ENCODE measurements around the gene FAM20B.
"Not testable (repeated sequence)": the region's sequence is repeated elsewhere in the genome, so short reads cannot be mapped to it uniquely, and the experiment has no call there.

FAM20B gene

DNA sequence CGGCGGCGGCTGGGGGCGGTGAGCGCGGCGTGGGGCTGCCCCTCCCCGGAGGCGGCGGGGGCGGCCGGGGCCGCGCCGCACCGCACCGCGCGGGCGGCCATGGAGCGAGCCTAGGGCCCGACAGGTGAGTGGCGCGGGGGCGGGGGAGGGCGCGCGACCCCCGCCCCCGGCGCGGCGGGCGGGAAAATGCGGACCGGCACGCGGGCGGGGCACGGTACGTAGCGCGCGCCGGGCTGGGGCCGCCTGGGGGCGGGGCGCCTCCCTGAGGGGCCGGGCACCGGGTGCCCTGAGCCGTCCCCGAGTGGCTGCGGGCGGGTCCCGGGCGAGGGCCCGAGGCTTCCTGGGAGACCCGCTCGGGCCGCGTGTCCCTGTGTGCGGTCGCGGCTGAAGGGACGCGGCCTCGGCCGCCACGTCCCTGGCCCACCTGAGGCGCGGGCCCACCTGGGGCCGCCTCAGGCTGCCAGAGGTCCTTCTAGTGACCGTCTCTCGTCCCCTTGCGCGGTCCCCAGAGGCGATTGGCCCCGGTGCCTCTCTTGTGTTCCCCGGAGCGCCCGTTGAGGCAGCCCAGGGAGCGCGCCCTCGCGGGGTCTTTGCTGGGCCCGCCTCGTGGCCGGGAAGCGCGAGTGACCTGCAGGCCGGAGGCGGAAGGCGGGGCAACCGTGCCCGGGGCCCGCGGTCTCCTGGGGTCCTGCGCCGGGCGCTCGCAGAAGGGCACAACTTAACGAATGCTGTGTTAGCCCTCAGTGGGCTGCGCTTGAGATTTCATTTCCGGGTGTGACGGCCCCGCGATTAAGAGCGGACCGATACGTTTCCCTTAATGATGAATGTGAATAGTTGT, 500 bp downstream of the FAM20B start:
- DNase-seq = peak; percentile 77

DNA sequence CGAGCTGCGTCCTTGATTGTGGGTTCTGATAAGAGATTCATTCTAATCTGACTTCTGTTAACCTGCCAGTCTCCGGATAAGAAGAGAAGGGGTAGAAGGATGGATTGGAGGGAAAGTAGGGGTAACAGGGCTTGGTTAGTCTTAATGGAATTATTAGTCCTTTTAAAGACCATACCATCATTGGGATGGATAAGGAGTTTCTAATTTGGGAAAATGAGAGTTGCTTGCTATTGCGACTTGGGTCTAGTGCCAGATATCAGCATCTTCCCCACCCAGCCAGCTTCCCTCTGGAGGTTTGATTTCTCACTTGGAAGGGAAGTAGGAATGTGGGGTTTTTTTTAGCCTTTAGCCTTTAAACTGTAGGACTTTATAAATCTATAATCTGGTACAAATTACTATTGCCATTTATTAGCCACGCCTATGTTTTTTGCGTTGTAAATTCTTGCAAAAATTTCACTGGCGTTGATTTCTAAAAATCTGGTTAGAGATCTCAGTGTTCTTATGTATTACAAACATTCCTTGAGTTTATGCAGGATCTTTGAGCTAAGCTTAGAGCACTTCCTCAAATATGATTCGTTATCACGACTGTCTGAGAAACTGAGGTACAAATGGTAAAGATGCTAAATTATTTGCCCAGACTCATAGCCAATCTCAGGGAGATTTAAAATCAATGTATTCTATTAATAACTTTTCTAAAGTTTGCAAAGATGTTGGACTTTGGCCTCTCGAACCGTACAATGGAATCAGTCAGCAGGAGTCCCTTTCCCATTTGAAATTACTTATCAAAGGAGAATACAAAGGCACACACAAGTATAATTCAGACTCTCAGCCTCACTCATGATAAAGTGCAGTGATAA, 1.3 kb downstream of the FAM20B start:
- DNase-seq = no peak

GRCh38 chr1:179029321-179029759, 3.6 kb downstream of the FAM20B start:
- DNase-seq = peak; percentile 25

DNA sequence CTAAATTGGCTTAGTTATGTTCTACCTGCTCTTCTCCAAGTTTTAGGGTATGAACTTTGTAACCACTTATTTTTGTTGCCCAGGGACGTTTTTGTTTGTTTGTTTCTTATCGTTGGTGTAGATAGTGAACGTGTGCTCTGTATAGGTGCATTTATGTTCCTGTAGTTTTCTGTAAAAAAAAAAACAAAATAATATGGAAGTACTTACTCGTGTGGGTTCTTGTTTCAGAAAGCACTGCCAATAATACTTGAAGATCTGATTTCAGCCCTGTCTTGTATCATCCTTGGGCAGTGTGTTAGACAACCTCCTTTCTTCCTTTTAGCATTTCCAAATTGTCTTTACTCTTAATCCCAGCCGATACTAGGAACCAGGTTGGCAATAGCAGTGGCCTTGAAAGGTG, 4.4 kb downstream of the FAM20B start:
- no peak for DNase-seq

DNA sequence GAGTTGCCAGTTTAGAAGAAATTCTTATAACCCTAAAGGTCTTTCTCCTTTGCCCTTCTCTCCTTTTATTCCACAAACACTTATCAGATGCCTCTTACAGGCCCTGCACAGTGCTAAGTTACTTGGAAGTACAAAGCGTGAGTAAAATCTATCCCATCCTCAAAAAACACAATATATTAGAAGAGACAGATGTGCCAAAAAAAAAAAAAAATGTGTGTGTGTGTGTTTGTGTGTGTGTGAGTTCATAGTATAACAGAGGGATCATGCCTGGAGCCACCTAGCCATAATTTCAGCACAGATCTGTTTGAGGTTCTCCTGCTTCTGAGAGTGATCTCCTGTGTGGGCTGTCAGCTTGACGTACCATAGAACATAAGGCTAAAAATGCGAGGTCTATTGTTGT, 5.0 kb downstream of the FAM20B start:
- DNase-seq = no peak

DNA sequence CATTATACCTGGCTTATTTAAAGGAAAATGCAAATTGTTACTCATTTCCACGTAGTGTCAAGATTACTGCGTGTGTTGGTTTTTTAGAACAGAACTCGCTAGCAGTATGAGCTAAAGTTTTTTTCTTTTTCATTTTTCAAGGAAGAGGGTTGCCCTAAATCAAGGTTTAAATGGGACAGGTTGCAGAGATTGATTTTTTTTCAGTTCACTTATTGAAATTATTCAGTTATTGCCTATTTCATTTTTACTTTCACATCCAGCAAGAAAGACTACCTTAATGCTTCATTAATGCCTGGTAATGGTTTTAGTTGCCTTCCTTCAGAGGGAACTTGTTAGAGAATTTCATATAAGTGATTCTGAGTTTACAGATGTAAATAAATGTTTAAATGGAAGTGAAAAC, 5.6 kb downstream of the FAM20B start:
- no peak for DNase-seq

GRCh38 chr1:179031855-179032513, 6.3 kb downstream of the FAM20B start:
- DNase-seq = no peak

DNA sequence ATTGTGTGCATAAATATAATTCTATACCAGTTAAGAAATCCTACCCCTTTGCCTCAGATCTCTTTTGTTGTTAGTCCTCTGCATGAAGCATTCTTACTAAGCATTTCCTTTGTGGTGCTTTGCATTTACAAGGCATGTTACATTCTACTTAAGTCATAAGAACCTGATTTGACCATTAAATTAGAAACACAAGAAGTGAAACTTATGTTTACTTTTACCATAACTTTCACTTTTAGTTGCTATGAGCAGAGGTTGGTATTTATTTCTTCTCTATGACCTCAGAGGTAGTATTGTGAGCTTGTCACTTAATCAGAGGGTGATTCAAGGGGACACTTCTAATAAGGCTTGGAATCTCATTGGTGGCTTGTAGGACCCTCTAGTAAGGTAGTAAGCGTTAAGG, 9.0 kb downstream of the FAM20B start:
- peak; percentile 79 for DNase-seq

- peak; percentile 78 for DNase-seq
Observed at GRCh38 chr1:179036844-179037465, 11.3 kb downstream of the FAM20B start.

DNA sequence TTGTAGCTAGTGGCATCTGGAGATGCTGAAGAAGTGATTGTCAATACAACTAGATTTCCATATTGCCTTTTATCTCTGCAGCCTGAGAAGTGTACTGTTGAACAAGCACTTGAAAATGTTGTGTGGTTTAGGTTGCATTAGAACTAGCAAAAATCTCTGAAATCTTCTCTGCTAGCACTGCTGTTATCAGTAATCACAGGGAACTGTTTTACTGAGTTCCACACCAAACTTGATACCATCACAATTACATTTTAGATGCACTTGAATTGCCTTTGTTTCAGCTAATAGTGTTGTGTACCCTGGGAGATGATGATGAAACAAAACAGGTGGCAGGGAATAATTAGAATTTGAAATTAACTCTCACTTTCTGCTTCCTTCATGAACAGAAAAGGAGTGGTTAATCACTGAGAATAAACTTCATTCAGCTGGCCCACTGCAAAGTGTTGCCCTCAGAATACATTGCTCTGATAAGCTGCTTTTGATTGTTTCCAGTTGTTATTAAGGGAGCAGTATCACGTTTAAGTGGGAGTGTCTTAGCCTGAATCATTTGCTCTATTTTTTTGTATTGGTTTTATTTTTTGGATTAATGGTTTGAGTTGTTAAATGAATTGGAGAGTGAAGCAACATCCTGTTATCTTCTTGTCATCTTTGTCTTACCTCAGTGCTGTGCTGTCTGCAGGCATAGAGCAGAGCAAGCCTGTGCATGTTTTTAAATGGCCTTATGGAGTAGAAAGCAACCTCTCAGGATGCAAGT, 13.0 kb downstream of the FAM20B start:
- peak; percentile 41 for DNase-seq

GRCh38 chr1:179039502-179040174, 13.9 kb downstream of the FAM20B start:
- not testable (repeated sequence) for DNase-seq

DNA sequence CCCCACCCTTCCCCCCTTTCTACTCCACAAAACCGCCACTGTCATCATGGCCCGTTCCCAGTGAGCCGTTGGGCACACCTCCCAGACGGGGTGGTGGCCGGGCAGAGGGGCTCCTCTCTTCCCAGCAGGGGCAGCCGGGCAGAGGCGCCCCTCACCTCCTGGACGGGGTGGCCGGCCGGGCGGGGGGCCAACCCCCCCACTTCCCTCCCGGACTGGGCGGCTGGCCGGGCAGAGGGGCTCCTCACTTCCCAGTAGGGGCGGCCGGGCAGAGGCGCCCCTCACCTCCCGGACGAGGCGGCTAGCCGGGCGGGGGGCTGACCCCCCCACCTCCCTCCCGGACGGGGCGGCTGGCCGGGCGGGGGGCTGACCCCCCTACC, 14.5 kb downstream of the FAM20B start:
- DNase-seq = not testable (repeated sequence)

DNA sequence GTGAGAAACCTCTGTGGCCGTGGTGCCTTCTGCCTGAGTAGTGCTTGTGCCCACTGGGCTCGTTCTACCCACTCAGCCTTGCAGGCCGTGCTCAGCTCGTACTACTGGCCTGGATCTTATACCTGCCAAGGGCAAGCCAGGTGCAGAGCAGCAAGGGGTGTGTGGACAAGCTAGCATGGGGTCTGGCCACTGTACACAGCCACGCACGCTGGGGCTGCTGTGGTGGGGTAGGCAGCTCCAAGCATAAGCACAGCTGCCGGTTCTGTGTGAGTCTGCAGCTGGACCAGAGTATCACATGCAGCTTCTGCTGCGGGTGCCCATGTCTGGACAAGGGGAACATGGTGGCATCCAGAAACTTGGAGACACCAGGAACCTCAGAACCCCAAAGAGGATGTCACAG, 16.4 kb downstream of the FAM20B start:
- no peak for DNase-seq

GRCh38 chr1:179042700-179043099, 17.0 kb downstream of the FAM20B start:
- DNase-seq = no peak

GRCh38 chr1:179043266-179043665, 17.6 kb downstream of the FAM20B start:
- no peak for DNase-seq

GRCh38 chr1:179043907-179044306, 18.2 kb downstream of the FAM20B start:
- no peak for DNase-seq

DNA sequence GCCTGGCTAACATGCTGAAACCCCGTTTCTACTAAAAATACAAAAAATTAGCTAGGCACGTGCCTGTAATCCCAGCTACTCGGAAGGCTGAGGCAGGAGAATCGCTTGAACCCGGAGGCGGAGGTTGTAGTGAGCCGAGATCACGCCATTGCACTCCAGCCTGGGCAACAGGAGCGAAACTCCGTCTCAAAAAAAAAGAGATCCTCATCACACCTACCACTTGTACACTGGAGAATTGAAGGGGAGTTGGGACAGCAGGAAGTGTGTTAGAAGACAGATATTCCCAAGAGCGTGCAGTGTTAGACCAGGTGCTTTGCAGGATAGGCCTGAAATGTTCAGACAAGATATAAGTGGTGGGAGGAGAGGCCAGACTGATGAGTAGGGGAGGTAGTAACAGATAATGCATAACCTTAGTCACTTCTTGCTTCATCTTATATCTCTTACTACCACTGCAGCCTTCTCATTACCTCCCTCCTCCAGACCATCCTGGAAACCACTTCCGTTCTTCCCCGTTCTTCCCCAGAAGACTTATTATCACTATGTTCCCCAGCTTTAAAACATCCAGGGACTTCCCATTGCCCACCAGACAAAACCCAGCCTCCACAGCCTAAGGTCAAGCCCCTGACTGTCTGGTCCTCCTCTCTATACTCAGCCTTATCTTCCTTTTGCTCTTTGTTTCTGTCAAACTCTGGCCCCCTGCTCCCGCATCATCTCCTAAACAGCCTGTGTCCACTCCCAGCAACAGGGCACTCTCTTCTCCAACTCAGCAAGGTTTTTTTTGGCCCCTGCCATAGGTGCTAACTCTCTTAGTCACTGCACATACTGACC, 21.3 kb downstream of the FAM20B start:
- DNase-seq = no peak

- DNase-seq = no peak
Observed at GRCh38 chr1:179047636-179047997, 21.9 kb downstream of the FAM20B start.

- no peak for DNase-seq
Observed at GRCh38 chr1:179048339-179049124, 22.8 kb downstream of the FAM20B start.

DNA sequence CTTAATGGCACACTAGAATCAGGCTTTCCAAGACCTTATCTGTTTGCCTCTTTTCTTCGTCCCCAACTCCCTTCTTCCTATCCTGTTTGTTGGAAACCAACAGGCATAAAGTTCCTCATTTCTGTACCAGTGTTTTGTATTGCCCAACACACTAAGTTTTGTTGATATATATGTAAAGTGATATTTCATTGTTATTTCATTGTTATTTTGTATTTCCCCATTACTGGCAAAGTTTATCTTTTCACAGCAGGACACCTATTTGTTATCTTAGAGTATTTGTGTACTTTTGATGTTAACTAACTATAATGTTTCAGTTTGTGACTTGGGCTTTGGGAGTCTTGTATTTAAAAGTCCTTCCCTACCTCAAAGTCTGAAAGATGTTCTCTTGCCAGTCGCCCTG, 27.1 kb downstream of the FAM20B start:
- no peak for DNase-seq
